Inflammatory macrophage treated with lipopolysaccharide for 1 hour (primary cell): Measurements from ENCODE around the gene LAMC1.

ENCODE experiments used
- DNase-seq, 2 donors: peaks; one replicate each; pipeline ENCODE4 v3.0.0-alpha.2; 2020 to 2022

The LAMC1 gene

GRCh38 chr1:183080406-183080805 is 57.2 kb downstream of the LAMC1 start:
- DNase-seq: no peak

- no peak for DNase-seq
Observed at GRCh38 chr1:183081402-183082120, 58.3 kb downstream of the LAMC1 start.

GRCh38 chr1:183082650-183083049 is 59.4 kb downstream of the LAMC1 start:
- DNase-seq: no peak

GRCh38 chr1:183087001-183087400 is 63.8 kb downstream of the LAMC1 start:
- DNase-seq: no peak

GRCh38 chr1:183089025-183089639 is 65.9 kb downstream of the LAMC1 start:
- no peak for DNase-seq

- DNase-seq: no peak
Observed at GRCh38 chr1:183090391-183091006, 67.3 kb downstream of the LAMC1 start.

- DNase-seq: no peak
Observed at GRCh38 chr1:183091181-183091580, 68.0 kb downstream of the LAMC1 start.

- DNase-seq: no peak
Observed at GRCh38 chr1:183092350-183092749, 69.1 kb downstream of the LAMC1 start.

- DNase-seq: no peak
Observed at GRCh38 chr1:183093066-183093668, 69.9 kb downstream of the LAMC1 start.

- no peak for DNase-seq
Observed at GRCh38 chr1:183093786-183094298, 70.6 kb downstream of the LAMC1 start.

GRCh38 chr1:183094351-183094750 is 71.1 kb downstream of the LAMC1 start:
- DNase-seq: no peak

- DNase-seq: no peak
Observed at GRCh38 chr1:183096351-183096750, 73.1 kb downstream of the LAMC1 start.

- no peak for DNase-seq
Observed at GRCh38 chr1:183096894-183097293, 73.7 kb downstream of the LAMC1 start.

- DNase-seq: peak; percentile 23 to 29
Observed at GRCh38 chr1:183097438-183098051, 74.3 kb downstream of the LAMC1 start.

- DNase-seq: no peak
Observed at GRCh38 chr1:183098317-183098716, 75.1 kb downstream of the LAMC1 start.

GRCh38 chr1:183100361-183100974 is 77.2 kb downstream of the LAMC1 start:
- peak in 1 of 2 donors; percentile 11 for DNase-seq

- no peak for DNase-seq
Observed at GRCh38 chr1:183101081-183101480, 77.9 kb downstream of the LAMC1 start.

- peak; percentile 16 to 27 for DNase-seq
Observed at GRCh38 chr1:183101841-183102276, 78.6 kb downstream of the LAMC1 start.

GRCh38 chr1:183103147-183103546 is 79.9 kb downstream of the LAMC1 start:
- DNase-seq: no peak

GRCh38 chr1:183103577-183103976 is 80.4 kb downstream of the LAMC1 start:
- DNase-seq: no peak

GRCh38 chr1:183105449-183105848 is 82.2 kb downstream of the LAMC1 start:
- DNase-seq: peak; percentile 4 to 7

- DNase-seq: no peak
Observed at GRCh38 chr1:183106166-183106565, 82.9 kb downstream of the LAMC1 start.

- DNase-seq: no peak
Observed at GRCh38 chr1:183106746-183107145, 83.5 kb downstream of the LAMC1 start.
